Loucy (cell line): Measurements from ENCODE around the gene SVIP.

Experiments used
- H2AFZ ChIP-seq: fragments of 200-600 bp; sonication (generic); 2 replicates; pipeline ENCODE4 v1.6.0; 2016; ENCODE audit warnings: antibody characterized with exemption, mild to moderate bottlenecking, low read length, moderate library complexity
- H3F3A ChIP-seq: fragments of 200-600 bp; 2 replicates; pipeline ENCODE4 v1.6.0; 2016; ENCODE audit warnings: antibody characterized with exemption, low read depth, mild to moderate bottlenecking
- H3K27me3 ChIP-seq: fragments of 200-600 bp; sonication (generic); 2 replicates; pipeline ENCODE4 v1.6.1; 2014; ENCODE audit warnings: low read length, mild to moderate bottlenecking; ENCODE audit not compliant: insufficient read depth, poor library complexity, severe bottlenecking
- H3K36me3 ChIP-seq: fragments of 200-600 bp; sonication (generic); 2 replicates; pipeline ENCODE4 v1.6.1; 2016; ENCODE audit warnings: low read length; ENCODE audit not compliant: insufficient read depth
- H3K4me1 ChIP-seq: fragments of 200-600 bp; sonication (generic); 2 replicates; pipeline ENCODE4 v1.5.1; 2014; ENCODE audit warnings: low read length, mild to moderate bottlenecking; ENCODE audit not compliant: insufficient read depth, poor library complexity, severe bottlenecking
- H3K4me2 ChIP-seq: fragments of 200-600 bp; sonication (generic); 2 replicates; pipeline ENCODE4 v1.6.0; 2014; ENCODE audit warnings: antibody characterized with exemption, low read length, low read depth, mild to moderate bottlenecking; ENCODE audit not compliant: poor library complexity, severe bottlenecking
- H3K4me3 ChIP-seq: fragments of 200-600 bp; sonication (generic); 2 replicates; pipeline ENCODE4 v1.5.1; 2014; ENCODE audit warnings: low read length, mild to moderate bottlenecking, mixed read lengths; ENCODE audit not compliant: poor library complexity, severe bottlenecking
- H3K79me2 ChIP-seq: fragments of 200-600 bp; sonication (generic); 2 replicates; pipeline ENCODE4 v1.6.1; 2014; ENCODE audit warnings: low read length; ENCODE audit not compliant: insufficient read depth
- H3K9ac ChIP-seq: fragments of 200-600 bp; sonication (generic); 2 replicates; pipeline ENCODE4 v1.6.0; 2014; ENCODE audit warnings: mild to moderate bottlenecking, low read depth, low read length, moderate library complexity; ENCODE audit not compliant: poor library complexity, severe bottlenecking
- H3K9me2 ChIP-seq: fragments of 200-600 bp; sonication (generic); replicated peaks from 2 replicates; pipeline ENCODE4 v1.6.1; 2016; ENCODE audit warnings: low read depth, low read length, mixed read lengths
- H3K9me3 ChIP-seq: fragments of 200-600 bp; sonication (generic); 2 replicates; pipeline ENCODE4 v1.6.1; 2014; ENCODE audit warnings: mild to moderate bottlenecking, antibody characterized with exemption, low read length, low read depth; ENCODE audit not compliant: insufficient read depth
- H4K20me1 ChIP-seq: fragments of 200-600 bp; sonication (generic); 2 replicates; pipeline ENCODE4 v1.6.0; 2014; ENCODE audit warnings: antibody characterized with exemption, low read length, mild to moderate bottlenecking; ENCODE audit not compliant: insufficient read depth, poor library complexity, severe bottlenecking
- CTCF ChIP-seq: fragments of 200-600 bp; sonication (generic); conservative IDR thresholded peaks from 2 replicates; pipeline ENCODE4 v1.5.1; 2014; ENCODE audit warnings: mild to moderate bottlenecking, antibody characterized with exemption, low read length
- EZH2phosphoT487 ChIP-seq: fragments of 200-600 bp; IDR thresholded peaks from 2 replicates; pipeline ENCODE4 v1.6.1; 2018; ENCODE audit warnings: antibody characterized with exemption, mild to moderate bottlenecking, moderate library complexity, borderline replicate concordance

The SVIP gene

GRCh38 chr11:22780952-22781593 lies 48.5 kb downstream of the SVIP start:
- H3K9ac ChIP-seq, result no peak overlapping the region
- H2AFZ ChIP-seq, result peak overlapping the region; percentile 69
- no peaks in the 10 kb centered on the region for H3K79me2 ChIP-seq
- TF ChIP-seq EZH2phosphoT487 (no peak), CTCF (no peak)
- no peak overlapping the region for H3K4me3 ChIP-seq
- no peaks in the 10 kb centered on the region for H3K36me3 ChIP-seq
- no peaks in the 10 kb centered on the region for H3F3A ChIP-seq
- peaks cover 6% of the 10 kb centered on the region for H3K4me1 ChIP-seq
- no peaks in the 10 kb centered on the region for H3K27me3 ChIP-seq
- no peaks in the 10 kb centered on the region for H3K9me3 ChIP-seq
- H3K9me2 ChIP-seq, result no peaks in the 10 kb centered on the region
- H4K20me1 ChIP-seq, result no peaks in the 10 kb centered on the region
- peak overlapping the region; percentile 18 for H3K4me2 ChIP-seq

GRCh38 chr11:22779850-22780249 lies 49.8 kb downstream of the SVIP start:
- TF ChIP-seq CTCF, result no peak
- TF ChIP-seq EZH2phosphoT487, result no peak
- Histone ChIP-seq H3K79me2 (no peaks in the 10 kb centered on the region), H2AFZ (no peak overlapping the region), H3F3A (no peaks in the 10 kb centered on the region), H3K4me3 (no peak overlapping the region), H3K9ac (no peak overlapping the region), H3K27me3 (no peaks in the 10 kb centered on the region), H3K4me2 (no peak overlapping the region), H3K9me3 (no peaks in the 10 kb centered on the region), H4K20me1 (no peaks in the 10 kb centered on the region), H3K4me1 (peaks cover 6% of the 10 kb centered on the region), H3K9me2 (no peaks in the 10 kb centered on the region), H3K36me3 (no peaks in the 10 kb centered on the region)

- Histone ChIP-seq H3K36me3 (no peaks in the 10 kb centered on the region), H3K4me2 (no peak overlapping the region), H3K27me3 (no peaks in the 10 kb centered on the region), H3K4me3 (no peak overlapping the region), H2AFZ (no peak overlapping the region), H3K79me2 (no peaks in the 10 kb centered on the region), H3F3A (no peaks in the 10 kb centered on the region), H3K9ac (no peak overlapping the region), H3K9me2 (no peaks in the 10 kb centered on the region), H4K20me1 (no peaks in the 10 kb centered on the region), H3K4me1 (peaks cover 6% of the 10 kb centered on the region), H3K9me3 (no peaks in the 10 kb centered on the region)
- TF ChIP-seq EZH2phosphoT487, result no peak
- TF ChIP-seq CTCF, result peak; percentile 42
Observed at GRCh38 chr11:22778642-22779041, 51.0 kb downstream of the SVIP start.
